Measurements from ENCODE around the gene BCAP31.

DNA sequence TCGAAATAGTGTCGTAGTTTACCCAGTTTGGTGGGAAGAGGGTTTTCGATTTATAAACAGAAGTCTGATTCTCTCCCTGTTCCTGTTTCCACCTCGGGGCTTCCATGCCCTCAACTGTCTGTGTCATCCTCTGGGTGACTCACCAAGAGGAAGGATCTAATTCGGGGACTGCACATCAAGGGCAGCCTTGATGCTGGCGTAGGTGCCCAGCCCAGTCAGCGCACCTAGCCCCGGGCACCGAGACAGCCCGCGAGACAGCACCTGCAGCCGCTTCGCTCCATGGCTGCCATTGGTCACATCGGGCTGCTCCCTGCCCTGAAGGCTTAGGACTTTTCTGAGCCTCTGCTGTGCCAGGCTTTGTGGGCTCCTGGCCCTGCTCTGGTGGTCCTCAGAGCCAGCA is 8.2 kb upstream of the BCAP31 start:
- TF ChIP-seq YY1 (IDR thresholded peaks at IDR 0.05; ENCODE audit: insufficient read depth, insufficient read length) (no peak), ZNF274 (IDR thresholded peaks at IDR 0.05; ENCODE audit: low read depth, low read length) (no peak)
